Chondrocyte (in vitro differentiated cells): ENCODE data around the gene PRRC2C. TPM values are rescaled to one million over a fixed set of nuclear protein-coding genes. Genes with fewer than 3 reads are reported as not detected.

Experiments
- DNase-seq: peaks from one replicate; pipeline ENCODE4 v3.0.0; 2021; ENCODE audit warnings: mixed read lengths, low spot score
- H3K27ac Mint-ChIP-seq: one replicate; pipeline ENCODE4 v1.8.0; 2021; ENCODE audit warnings: mild to moderate bottlenecking, moderate library complexity, mixed read lengths; ENCODE audit not compliant: unreplicated experiment
- H3K27me3 Mint-ChIP-seq: 2 replicates; pipeline ENCODE4 v1.8.0; 2021; ENCODE audit warnings: low read depth, mixed read lengths
- H3K36me3 Mint-ChIP-seq: 2 replicates; pipeline ENCODE4 v1.8.0; 2021; ENCODE audit warnings: low read depth, mixed read lengths
- H3K4me1 Mint-ChIP-seq: 2 replicates; pipeline ENCODE4 v1.8.0; 2021; ENCODE audit warnings: low read depth, mild to moderate bottlenecking, mixed read lengths
- H3K4me3 Mint-ChIP-seq: one replicate; pipeline ENCODE4 v1.8.0; 2021; ENCODE audit warnings: mild to moderate bottlenecking, moderate library complexity, mixed read lengths; ENCODE audit not compliant: unreplicated experiment
- H3K9me3 Mint-ChIP-seq: 2 replicates; pipeline ENCODE4 v1.8.0; 2021; ENCODE audit warnings: low read depth, mixed read lengths
- total RNA-seq: library from RNA; stranded (reverse); gene quantifications from 3 replicates; pipeline ENCODE4 v1.2.1, GENCODE V29; 2021
- TF ChIP-seq, protein P1 (sequence below): fragments of 200-600 bp; sonication (generic); IDR thresholded peaks from 2 replicates; pipeline ENCODE4 v1.5.0; 2021; ENCODE audit warnings: antibody characterized with exemption, mild to moderate bottlenecking, moderate library complexity

The PRRC2C gene
- total RNA-seq, 1 donor from 2014 or later, result 146 TPM

- no peak overlapping the region for H3K4me3 Mint-ChIP-seq
- H3K27ac Mint-ChIP-seq, result peak overlapping the region; percentile 65
- H3K36me3 Mint-ChIP-seq, result no peaks in the 10 kb centered on the region
- DNase-seq, result no peak
- H3K27me3 Mint-ChIP-seq, result no peaks in the 10 kb centered on the region
- H3K9me3 Mint-ChIP-seq, result no peaks in the 10 kb centered on the region
- TF ChIP-seq, protein P1, sequence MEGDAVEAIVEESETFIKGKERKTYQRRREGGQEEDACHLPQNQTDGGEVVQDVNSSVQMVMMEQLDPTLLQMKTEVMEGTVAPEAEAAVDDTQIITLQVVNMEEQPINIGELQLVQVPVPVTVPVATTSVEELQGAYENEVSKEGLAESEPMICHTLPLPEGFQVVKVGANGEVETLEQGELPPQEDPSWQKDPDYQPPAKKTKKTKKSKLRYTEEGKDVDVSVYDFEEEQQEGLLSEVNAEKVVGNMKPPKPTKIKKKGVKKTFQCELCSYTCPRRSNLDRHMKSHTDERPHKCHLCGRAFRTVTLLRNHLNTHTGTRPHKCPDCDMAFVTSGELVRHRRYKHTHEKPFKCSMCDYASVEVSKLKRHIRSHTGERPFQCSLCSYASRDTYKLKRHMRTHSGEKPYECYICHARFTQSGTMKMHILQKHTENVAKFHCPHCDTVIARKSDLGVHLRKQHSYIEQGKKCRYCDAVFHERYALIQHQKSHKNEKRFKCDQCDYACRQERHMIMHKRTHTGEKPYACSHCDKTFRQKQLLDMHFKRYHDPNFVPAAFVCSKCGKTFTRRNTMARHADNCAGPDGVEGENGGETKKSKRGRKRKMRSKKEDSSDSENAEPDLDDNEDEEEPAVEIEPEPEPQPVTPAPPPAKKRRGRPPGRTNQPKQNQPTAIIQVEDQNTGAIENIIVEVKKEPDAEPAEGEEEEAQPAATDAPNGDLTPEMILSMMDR, result no peak
- H3K4me1 Mint-ChIP-seq, result peaks cover 44% of the 10 kb centered on the region
Observed at GRCh38 chr1:171509191-171509590, 23.9 kb downstream of the PRRC2C start.

GRCh38 chr1:171513743-171514142 lies 28.4 kb downstream of the PRRC2C start:
- Mint-ChIP-seq H3K4me3 (no peak overlapping the region), H3K4me1 (peaks cover 11% of the 10 kb centered on the region), H3K36me3 (peaks cover 18% of the 10 kb centered on the region), H3K27me3 (no peaks in the 10 kb centered on the region), H3K9me3 (no peaks in the 10 kb centered on the region), H3K27ac (no peak overlapping the region)
- no peak for DNase-seq
- TF ChIP-seq, protein P1, result no peak

GRCh38 chr1:171515299-171515698 lies 30.0 kb downstream of the PRRC2C start:
- Mint-ChIP-seq H3K4me1 (peaks cover 10% of the 10 kb centered on the region), H3K36me3 (peaks cover 21% of the 10 kb centered on the region), H3K4me3 (no peak overlapping the region), H3K9me3 (no peaks in the 10 kb centered on the region), H3K27me3 (no peaks in the 10 kb centered on the region), H3K27ac (no peak overlapping the region)
- DNase-seq, result no peak
- TF ChIP-seq, protein P1, result no peak

GRCh38 chr1:171515741-171516140 lies 30.4 kb downstream of the PRRC2C start:
- H3K36me3 Mint-ChIP-seq, result peaks cover 21% of the 10 kb centered on the region
- no peaks in the 10 kb centered on the region for H3K27me3 Mint-ChIP-seq
- no peak overlapping the region for H3K4me3 Mint-ChIP-seq
- DNase-seq, result no peak
- H3K4me1 Mint-ChIP-seq, result peaks cover 10% of the 10 kb centered on the region
- no peak overlapping the region for H3K27ac Mint-ChIP-seq
- H3K9me3 Mint-ChIP-seq, result no peaks in the 10 kb centered on the region
- TF ChIP-seq, protein P1, result no peak

DNA sequence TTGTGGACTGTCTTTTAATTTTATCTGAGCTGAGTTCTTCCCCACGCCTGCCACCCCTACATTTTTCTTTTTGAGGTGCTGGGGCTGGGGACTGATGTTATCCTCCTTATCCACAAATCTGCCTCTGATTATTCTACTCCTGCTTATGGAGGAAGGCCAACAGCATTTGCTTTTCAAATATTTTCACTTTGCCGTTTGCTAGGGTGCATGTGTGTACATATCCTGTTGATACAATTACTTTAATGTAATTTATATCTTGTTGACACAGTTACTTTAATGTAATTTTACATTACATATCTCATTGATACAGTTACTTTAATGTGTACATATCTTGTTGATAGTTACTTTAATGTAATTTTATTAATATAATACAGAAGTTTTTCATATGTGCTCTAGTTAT lies 36.2 kb downstream of the PRRC2C start:
- TF ChIP-seq, protein P1, result no peak
- peaks cover 32% of the 10 kb centered on the region for H3K36me3 Mint-ChIP-seq
- peaks cover 4% of the 10 kb centered on the region for H3K4me1 Mint-ChIP-seq
- H3K9me3 Mint-ChIP-seq, result no peaks in the 10 kb centered on the region
- no peak for DNase-seq
- H3K4me3 Mint-ChIP-seq, result no peak overlapping the region
- H3K27me3 Mint-ChIP-seq, result no peaks in the 10 kb centered on the region
- no peak overlapping the region for H3K27ac Mint-ChIP-seq
